ENCODE results near the gene TRAPPC8. TPM values are rescaled to one million over a fixed set of nuclear protein-coding genes. Genes with fewer than 3 reads are reported as not detected.
"Not testable (repeated sequence)": the region's sequence is repeated elsewhere in the genome, so short reads cannot be mapped to it uniquely, and the experiment has no call there.

Gene TRAPPC8
- total RNA-seq, 1 donor from 2014 or later = 34.6 TPM

DNA sequence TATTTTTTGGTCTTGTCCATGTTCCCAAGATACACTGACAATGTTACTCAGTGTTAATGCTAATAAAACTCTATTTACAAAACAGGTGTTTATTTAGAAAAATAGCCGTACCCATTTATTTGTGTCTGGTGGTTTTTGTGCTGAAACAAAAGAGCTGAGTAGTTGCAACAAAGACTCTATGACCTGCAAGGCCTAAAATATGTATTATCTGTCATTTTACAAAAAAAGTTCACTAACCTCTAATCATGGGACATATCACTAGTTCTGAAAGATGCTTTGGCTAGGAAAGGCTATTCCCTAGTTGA is 123.1 kb downstream of the TRAPPC8 start:
- H3K4me3 ChIP-seq = no peak overlapping the region
- no peaks in the 10 kb centered on the region for H3K36me3 ChIP-seq
- no peaks in the 10 kb centered on the region for H3K27me3 ChIP-seq (ENCODE audit: low read depth)
- H3K27ac ChIP-seq (replicated peaks) = no peak overlapping the region
- peaks cover 8% of the 10 kb centered on the region for H3K4me1 ChIP-seq
- TF ChIP-seq, protein P1, sequence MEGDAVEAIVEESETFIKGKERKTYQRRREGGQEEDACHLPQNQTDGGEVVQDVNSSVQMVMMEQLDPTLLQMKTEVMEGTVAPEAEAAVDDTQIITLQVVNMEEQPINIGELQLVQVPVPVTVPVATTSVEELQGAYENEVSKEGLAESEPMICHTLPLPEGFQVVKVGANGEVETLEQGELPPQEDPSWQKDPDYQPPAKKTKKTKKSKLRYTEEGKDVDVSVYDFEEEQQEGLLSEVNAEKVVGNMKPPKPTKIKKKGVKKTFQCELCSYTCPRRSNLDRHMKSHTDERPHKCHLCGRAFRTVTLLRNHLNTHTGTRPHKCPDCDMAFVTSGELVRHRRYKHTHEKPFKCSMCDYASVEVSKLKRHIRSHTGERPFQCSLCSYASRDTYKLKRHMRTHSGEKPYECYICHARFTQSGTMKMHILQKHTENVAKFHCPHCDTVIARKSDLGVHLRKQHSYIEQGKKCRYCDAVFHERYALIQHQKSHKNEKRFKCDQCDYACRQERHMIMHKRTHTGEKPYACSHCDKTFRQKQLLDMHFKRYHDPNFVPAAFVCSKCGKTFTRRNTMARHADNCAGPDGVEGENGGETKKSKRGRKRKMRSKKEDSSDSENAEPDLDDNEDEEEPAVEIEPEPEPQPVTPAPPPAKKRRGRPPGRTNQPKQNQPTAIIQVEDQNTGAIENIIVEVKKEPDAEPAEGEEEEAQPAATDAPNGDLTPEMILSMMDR (IDR thresholded peaks at IDR 0.05; ENCODE audit: borderline replicate concordance) = no peak
- intact Hi-C loops (cut with micrococcal nuclease) = loop anchor here (10.0 kb wide), 1 partner anchor 265 kb away; no protein-coding TSS in a partner anchor
- no peaks in the 10 kb centered on the region for H3K9me3 ChIP-seq (replicated peaks)
- DNase-seq = no peak

DNA sequence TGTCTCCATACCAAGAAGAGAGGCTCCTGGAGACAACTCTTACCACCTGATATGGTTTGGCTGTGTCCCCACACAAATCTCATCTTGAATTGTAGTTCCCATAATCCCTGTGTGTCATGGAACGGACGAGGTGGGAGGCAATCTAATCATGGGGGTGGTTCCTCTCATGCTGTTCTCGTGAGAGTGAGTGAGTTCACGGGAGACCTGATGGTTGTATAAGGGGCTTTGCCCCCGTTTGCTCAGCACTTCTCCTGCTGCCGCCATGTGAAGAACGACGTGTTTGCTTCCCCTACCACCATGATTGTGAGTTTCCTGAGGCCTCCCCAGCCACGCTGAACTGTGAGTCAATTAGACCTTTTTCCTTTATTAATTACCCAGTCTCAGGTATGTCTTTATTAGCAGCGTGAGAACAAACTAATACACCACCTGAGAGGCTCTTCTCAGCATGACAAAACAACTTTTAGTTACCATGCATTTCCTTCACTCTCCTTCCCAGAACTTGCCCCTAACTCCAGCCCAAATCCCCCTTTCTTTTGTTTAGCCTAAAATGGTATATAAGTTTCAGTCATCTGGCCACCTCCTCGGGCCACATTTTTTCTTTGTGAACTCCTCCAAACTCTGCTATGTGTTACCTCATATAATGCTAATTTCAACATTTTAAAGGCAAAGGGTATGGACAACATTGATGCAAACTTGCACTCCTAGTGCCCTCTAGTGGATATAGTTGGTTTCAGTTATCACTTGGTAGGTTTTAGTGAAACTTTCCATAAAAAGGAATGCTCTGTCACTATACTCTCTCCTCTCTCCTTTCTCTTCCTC is 123.6 kb downstream of the TRAPPC8 start:
- H3K4me3 ChIP-seq = no peak overlapping the region
- H3K36me3 ChIP-seq = no peaks in the 10 kb centered on the region
- peaks cover 8% of the 10 kb centered on the region for H3K4me1 ChIP-seq
- no peaks in the 10 kb centered on the region for H3K27me3 ChIP-seq (ENCODE audit: low read depth)
- intact Hi-C loops (cut with micrococcal nuclease) = no loop called here
- H3K9me3 ChIP-seq (replicated peaks) = no peaks in the 10 kb centered on the region
- no peak overlapping the region for H3K27ac ChIP-seq (replicated peaks)
- no peak for DNase-seq
- TF ChIP-seq, protein P1 (IDR thresholded peaks at IDR 0.05; ENCODE audit: borderline replicate concordance) = peak; percentile 76

DNA sequence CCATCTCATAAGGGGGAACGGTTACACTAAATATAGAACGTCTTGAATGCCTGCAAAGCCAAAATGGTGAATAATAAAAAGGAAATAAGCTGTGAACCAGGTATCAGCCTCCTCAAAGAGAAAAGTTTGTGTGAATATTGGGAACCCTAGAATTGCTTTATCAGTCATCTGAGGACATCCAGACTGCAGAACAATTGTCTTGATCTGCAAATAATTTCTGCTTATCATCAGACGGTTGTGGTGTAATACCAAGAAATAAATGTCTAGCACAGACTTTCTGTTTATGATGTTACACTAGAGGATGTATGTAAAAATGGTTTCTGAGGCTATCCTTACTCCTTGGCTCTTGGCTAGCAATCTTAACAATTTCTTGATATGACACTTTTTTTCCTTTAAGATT is 128.8 kb downstream of the TRAPPC8 start:
- Histone ChIP-seq H3K9me3 (replicated peaks) (no peaks in the 10 kb centered on the region), H3K27me3 (ENCODE audit: low read depth) (no peaks in the 10 kb centered on the region), H3K36me3 (no peaks in the 10 kb centered on the region), H3K4me3 (no peak overlapping the region), H3K27ac (replicated peaks) (no peak overlapping the region), H3K4me1 (no peaks in the 10 kb centered on the region)
- TF ChIP-seq, protein P1 (IDR thresholded peaks at IDR 0.05; ENCODE audit: borderline replicate concordance) = no peak
- DNase-seq = no peak
- intact Hi-C loops (cut with micrococcal nuclease) = no loop called here

DNA sequence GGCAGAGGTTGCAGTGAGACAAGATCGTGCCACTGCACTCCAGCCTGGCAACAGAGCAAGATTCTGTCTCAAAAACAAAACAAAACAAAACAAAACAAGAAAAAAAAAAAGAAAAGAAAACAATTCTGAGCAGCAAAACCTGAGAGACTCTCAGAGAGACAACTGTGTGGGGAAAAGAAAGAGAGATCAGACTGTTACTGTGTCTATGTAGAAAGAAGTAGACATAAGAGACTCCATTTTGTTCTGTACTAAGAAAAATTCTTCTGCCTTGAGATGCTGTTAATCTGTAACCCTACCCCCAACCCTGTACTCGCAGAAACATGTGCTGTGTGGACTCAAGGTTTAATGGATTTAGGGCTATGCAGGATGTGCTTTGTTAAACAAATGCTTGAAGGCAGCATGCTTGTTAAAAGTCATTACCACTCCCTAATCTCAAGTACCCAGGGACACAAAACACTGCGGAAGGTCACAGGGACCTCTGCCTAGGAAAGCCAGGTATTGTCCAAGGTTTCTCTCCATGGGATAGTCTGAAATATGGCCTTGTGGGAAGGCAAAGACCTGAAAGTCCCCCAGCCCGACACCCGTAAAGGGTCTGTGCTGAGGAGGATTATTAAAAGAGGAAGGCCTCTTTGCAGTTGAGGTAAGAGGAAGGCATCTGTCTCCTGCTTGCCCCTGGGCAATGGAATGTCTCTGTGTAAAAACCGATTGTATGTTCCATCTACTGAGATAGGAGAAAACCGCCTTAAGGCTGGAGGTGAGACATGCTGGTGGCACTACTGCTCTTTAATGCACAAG is 132.4 kb downstream of the TRAPPC8 start:
- H3K27me3 ChIP-seq (ENCODE audit: low read depth); DNase-seq; H3K9me3 ChIP-seq (replicated peaks); H3K4me1 ChIP-seq; H3K4me3 ChIP-seq; H3K36me3 ChIP-seq; H3K27ac ChIP-seq (replicated peaks); intact Hi-C loops (cut with micrococcal nuclease): not testable (repeated sequence)

DNA sequence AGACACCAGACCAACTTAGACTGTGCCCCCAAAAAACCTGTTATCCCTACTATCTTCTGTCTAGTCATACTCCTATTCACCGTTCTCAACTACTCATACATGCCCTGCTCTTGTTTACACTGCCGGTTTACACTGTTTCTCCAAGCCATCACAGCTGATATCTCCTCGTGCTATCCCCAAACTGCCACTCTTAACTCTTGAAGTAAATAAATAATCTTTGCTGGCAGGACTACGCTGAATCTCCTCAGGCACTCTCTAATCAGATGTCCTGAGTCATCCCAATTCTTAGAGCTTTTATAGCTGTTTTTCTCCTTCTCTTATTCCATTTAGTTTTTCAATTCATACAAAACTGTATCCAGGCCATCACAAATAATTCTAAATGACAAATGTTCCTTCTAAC is 133.9 kb downstream of the TRAPPC8 start:
- intact Hi-C loops (cut with micrococcal nuclease); H3K4me1 ChIP-seq; H3K9me3 ChIP-seq (replicated peaks); H3K27ac ChIP-seq (replicated peaks); DNase-seq; H3K36me3 ChIP-seq; H3K27me3 ChIP-seq (ENCODE audit: low read depth); H3K4me3 ChIP-seq: not testable (repeated sequence)

DNA sequence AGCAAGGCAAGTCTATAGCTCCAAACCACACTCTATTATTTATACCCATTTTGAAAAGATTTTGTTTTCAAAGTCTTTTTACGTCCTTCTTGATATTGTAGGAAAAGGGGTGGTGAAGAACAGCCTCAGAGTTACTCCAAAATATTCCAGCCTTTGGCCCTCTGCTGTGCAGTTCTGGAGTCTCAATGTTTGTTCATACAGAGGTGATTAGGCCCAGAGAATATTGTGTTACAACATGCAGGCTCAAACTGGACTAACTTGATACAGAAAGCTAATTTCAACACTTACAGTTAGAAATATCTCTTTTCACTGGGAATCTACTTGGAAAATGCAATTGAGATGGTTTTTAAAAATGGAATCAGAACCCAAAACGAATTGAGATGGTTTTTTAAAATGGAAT is 141.8 kb downstream of the TRAPPC8 start:
- no peaks in the 10 kb centered on the region for H3K27me3 ChIP-seq (ENCODE audit: low read depth)
- H3K4me1 ChIP-seq = no peaks in the 10 kb centered on the region
- DNase-seq = no peak
- TF ChIP-seq, protein P1 (IDR thresholded peaks at IDR 0.05; ENCODE audit: borderline replicate concordance) = no peak
- no peaks in the 10 kb centered on the region for H3K36me3 ChIP-seq
- no peak overlapping the region for H3K4me3 ChIP-seq
- no peak overlapping the region for H3K27ac ChIP-seq (replicated peaks)
- intact Hi-C loops (cut with micrococcal nuclease) = no loop called here
- H3K9me3 ChIP-seq (replicated peaks) = no peaks in the 10 kb centered on the region

DNA sequence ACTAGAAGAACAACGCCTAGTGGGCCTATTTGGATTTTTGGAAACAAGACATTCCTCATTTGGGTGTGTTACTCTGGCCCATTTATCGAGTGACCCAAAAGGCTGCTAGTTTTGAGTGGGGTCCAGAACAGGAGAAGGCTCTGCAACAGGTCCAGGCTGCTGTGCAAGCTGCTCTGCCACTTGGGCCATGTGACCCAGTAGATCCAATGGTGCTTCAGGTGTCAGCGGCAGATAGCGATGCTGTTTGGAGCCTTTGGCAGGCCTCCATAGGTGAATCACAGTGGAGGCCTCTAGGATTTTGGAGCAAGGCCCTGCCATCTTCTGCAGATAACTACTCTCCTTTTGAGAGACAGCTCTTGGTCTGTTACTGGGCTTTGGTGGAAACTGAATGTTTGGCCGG is 143.7 kb downstream of the TRAPPC8 start:
- H3K36me3 ChIP-seq; H3K9me3 ChIP-seq (replicated peaks); intact Hi-C loops (cut with micrococcal nuclease); DNase-seq; H3K27me3 ChIP-seq (ENCODE audit: low read depth); H3K4me1 ChIP-seq; H3K4me3 ChIP-seq; H3K27ac ChIP-seq (replicated peaks): not testable (repeated sequence)

Data from left ventricle myocardium inferior (tissue), 1 donor.